H9 (cell line): ENCODE data around the gene ACSF3. TPM values are rescaled to one million over a fixed set of nuclear protein-coding genes. Genes with fewer than 3 reads are reported as not detected.

Source experiments
- DNase-seq: peaks from one replicate; pipeline ENCODE4 v3.0.0-alpha.2; 2017
- H2AFZ ChIP-seq: one replicate; pipeline ENCODE4 v1.6.1; 2013; ENCODE audit warnings: mild to moderate bottlenecking, low read length, control low read depth, moderate library complexity
- H2AK5ac ChIP-seq: 2 replicates; pipeline ENCODE4 v1.6.1; 2013; ENCODE audit warnings: low read length, control low read depth, mixed read lengths; ENCODE audit not compliant: insufficient read length
- H2BK120ac ChIP-seq: one replicate; pipeline ENCODE4 v1.6.1; 2013; ENCODE audit warnings: low read depth, mild to moderate bottlenecking, low read length, control low read depth, inconsistent platforms; ENCODE audit not compliant: poor library complexity, severe bottlenecking
- H2BK12ac ChIP-seq: 2 replicates; pipeline ENCODE4 v1.6.1; 2013; ENCODE audit warnings: low read length, control low read depth, mixed read lengths, low read depth; ENCODE audit not compliant: insufficient read length
- H2BK15ac ChIP-seq: 2 replicates; pipeline ENCODE4 v1.6.1; 2013; ENCODE audit warnings: low read depth, low read length, control low read depth
- H2BK20ac ChIP-seq: one replicate; pipeline ENCODE4 v1.6.1; 2013; ENCODE audit warnings: low read depth, mild to moderate bottlenecking, low read length, control low read depth, inconsistent platforms; ENCODE audit not compliant: poor library complexity, severe bottlenecking
- H2BK5ac ChIP-seq: 2 replicates; pipeline ENCODE4 v1.6.1; 2013; ENCODE audit warnings: low read length, control low read depth, mixed read lengths; ENCODE audit not compliant: insufficient read length
- H3K14ac ChIP-seq: 2 replicates; pipeline ENCODE4 v1.6.1; 2013; ENCODE audit warnings: low read length, control low read depth; ENCODE audit not compliant: insufficient read depth
- H3K18ac ChIP-seq: 2 replicates; pipeline ENCODE4 v1.6.1; 2013; ENCODE audit warnings: low read depth, mild to moderate bottlenecking, mixed read lengths, low read length, control low read depth; ENCODE audit not compliant: insufficient read length
- H3K23ac ChIP-seq: 2 replicates; pipeline ENCODE4 v1.6.1; 2013; ENCODE audit warnings: low read length, control low read depth, mixed read lengths, low read depth; ENCODE audit not compliant: insufficient read length
- H3K23me2 ChIP-seq: 2 replicates; pipeline ENCODE4 v1.6.1; 2013; ENCODE audit warnings: low read depth, mild to moderate bottlenecking, mixed read lengths, low read length, control low read depth; ENCODE audit not compliant: insufficient read length, poor library complexity, severe bottlenecking
- H3K27ac ChIP-seq: 2 replicates; pipeline ENCODE4 v1.5.1; 2013; ENCODE audit warnings: low read length, control low read depth, mixed read lengths, low read depth; ENCODE audit not compliant: insufficient read length
- H3K27me3 ChIP-seq: 2 replicates; pipeline ENCODE4 v1.6.1; 2013; ENCODE audit warnings: low read length, control low read depth, inconsistent platforms; ENCODE audit not compliant: insufficient read depth
- H3K4ac ChIP-seq: 2 replicates; pipeline ENCODE4 v1.6.1; 2013; ENCODE audit warnings: low read depth, mild to moderate bottlenecking, control low read depth, inconsistent platforms, low read length, moderate library complexity
- H3K4me1 ChIP-seq: 2 replicates; pipeline ENCODE4 v1.6.1; 2013; ENCODE audit warnings: low read length, control low read depth, inconsistent platforms; ENCODE audit not compliant: insufficient read depth
- H3K4me2 ChIP-seq: 2 replicates; pipeline ENCODE4 v1.6.1; 2013; ENCODE audit warnings: low read length, control low read depth, mixed read lengths; ENCODE audit not compliant: insufficient read length, insufficient read depth
- H3K56ac ChIP-seq: 2 replicates; pipeline ENCODE4 v1.6.1; 2013; ENCODE audit warnings: low read depth, mild to moderate bottlenecking, mixed read lengths, low read length, control low read depth; ENCODE audit not compliant: insufficient read length
- H3K79me1 ChIP-seq: 2 replicates; pipeline ENCODE4 v1.6.1; 2013; ENCODE audit warnings: low read depth, mild to moderate bottlenecking, moderate library complexity, low read length, control low read depth, inconsistent platforms; ENCODE audit not compliant: insufficient read depth, poor library complexity, severe bottlenecking
- H3K79me2 ChIP-seq: 2 replicates; pipeline ENCODE4 v1.6.1; 2013; ENCODE audit warnings: low read length, control low read depth, inconsistent platforms; ENCODE audit not compliant: insufficient read depth
- H3K9ac ChIP-seq: 2 replicates; pipeline ENCODE4 v1.6.1; 2013; ENCODE audit warnings: low read length, control low read depth, mixed read lengths; ENCODE audit not compliant: insufficient read length; ENCODE audit errors: extremely low read depth
- H3K9me3 ChIP-seq: one replicate; pipeline ENCODE4 v1.6.1; 2013; ENCODE audit warnings: low read depth, low read length, inconsistent platforms; ENCODE audit not compliant: control insufficient read depth
- H3T11ph ChIP-seq: one replicate; pipeline ENCODE4 v1.6.1; 2013; ENCODE audit warnings: mild to moderate bottlenecking, low read length, control low read depth, inconsistent platforms
- H4K20me1 ChIP-seq: one replicate; pipeline ENCODE4 v1.6.1; 2013; ENCODE audit not compliant: control insufficient read depth, insufficient read length, insufficient read depth
- H4K5ac ChIP-seq: 2 replicates; pipeline ENCODE4 v1.6.1; 2013; ENCODE audit warnings: low read depth, mild to moderate bottlenecking, mixed read lengths, low read length, control low read depth; ENCODE audit not compliant: insufficient read length
- H4K8ac ChIP-seq: replicated peaks from 2 replicates; pipeline ENCODE4 v1.6.1; 2013; ENCODE audit warnings: low read length, control low read depth, mixed read lengths, low read depth; ENCODE audit not compliant: insufficient read length
- H4K91ac ChIP-seq: 2 replicates; pipeline ENCODE4 v1.6.1; 2013; ENCODE audit warnings: low read depth, mild to moderate bottlenecking, moderate library complexity, mixed read lengths, low read length, control low read depth; ENCODE audit not compliant: insufficient read length
- H3K27ac Mint-ChIP-seq, 3 experiments: 2 replicates in 2 of 3; 3 replicates in 1 of 3; pipeline ENCODE4 v1.8.0; 2020 to 2021; ENCODE audit warnings: mixed read lengths in 3 of 3, mild to moderate bottlenecking in 1 of 3, moderate library complexity in 1 of 3
- H3K27me3 Mint-ChIP-seq: 2 replicates; pipeline ENCODE4 v1.8.0; 2021; ENCODE audit warnings: low read depth, mild to moderate bottlenecking, moderate library complexity, mixed read lengths
- H3K36me3 Mint-ChIP-seq, 3 experiments: 2 replicates in 2 of 3; 3 replicates in 1 of 3; pipeline ENCODE4 v1.8.0; 2020 to 2021; ENCODE audit warnings: low read depth in 3 of 3, mixed read lengths in 3 of 3; ENCODE audit not compliant: insufficient read depth in 1 of 3
- H3K4me1 Mint-ChIP-seq, 2 experiments: 2 replicates each; pipeline ENCODE4 v1.8.0; 2020; ENCODE audit warnings: mixed read lengths in 2 of 2
- H3K4me3 Mint-ChIP-seq, 2 experiments: 2 replicates in 1 of 2; 3 replicates in 1 of 2; pipeline ENCODE4 v1.8.0; 2020 to 2021; ENCODE audit warnings: mild to moderate bottlenecking in 2 of 2, mixed read lengths in 2 of 2, moderate library complexity in 1 of 2
- H3K9me3 Mint-ChIP-seq, 2 experiments: 2 replicates in 1 of 2; 3 replicates in 1 of 2; pipeline ENCODE4 v1.8.0; 2020; ENCODE audit warnings: mild to moderate bottlenecking in 2 of 2, mixed read lengths in 2 of 2, moderate library complexity in 1 of 2
- CTCF ChIP-seq: fragments of 200-600 bp; sonication (generic); conservative IDR thresholded peaks from 3 replicates; pipeline ENCODE4 v1.8.0; 2021; ENCODE audit warnings: antibody characterized with exemption, mild to moderate bottlenecking
- WGBS: extraction: QIAGEN DNeasy Blood & Tissue Kit; methylation state at CpG from one replicate; pipeline ENCODE4 v1.1.7; 2013; ENCODE audit warnings: missing lambda C conversion rate, low lambda C conversion rate, mixed read lengths; ENCODE audit not compliant: insufficient read length; ENCODE audit errors: extremely low coverage; 5-methylcytosine and 5-hydroxymethylcytosine counted together
- total RNA-seq: library from RNA; stranded (reverse); gene quantifications from 2 replicates; pipeline ENCODE4 v1.2.1, GENCODE V29; 2021

ACSF3 gene
- total RNA-seq, 1 experiment from 2014 or later = 31.3 TPM

- H3K79me1 ChIP-seq = no peaks in the 10 kb centered on the region
- H3K27ac Mint-ChIP-seq = no peak overlapping the region
- H3K18ac ChIP-seq = no peak overlapping the region
- H2BK15ac ChIP-seq = no peak overlapping the region
- H2BK120ac ChIP-seq = no peak overlapping the region
- H3K27ac ChIP-seq = no peak overlapping the region
- no peaks in the 10 kb centered on the region for H3K23me2 ChIP-seq
- H3K36me3 Mint-ChIP-seq = peaks cover 3 to 21% (median 16%) of the 10 kb centered on the region in 3 experiments
- no peak overlapping the region for H2BK20ac ChIP-seq
- no peaks in the 10 kb centered on the region for H3K79me2 ChIP-seq
- H3K9me3 Mint-ChIP-seq = no peaks in the 10 kb centered on the region
- no peak overlapping the region for H4K91ac ChIP-seq
- peaks cover 3 to 5% of the 10 kb centered on the region in 2 experiments; a peak in 3 of 4 replicates for H3K4me1 Mint-ChIP-seq
- H4K8ac ChIP-seq = no peak overlapping the region
- no peak for TF ChIP-seq CTCF
- no peak for DNase-seq
- H3K23ac ChIP-seq = no peak overlapping the region
- H3K9me3 ChIP-seq = no peaks in the 10 kb centered on the region
- WGBS = no CpG with 5 or more reads among the region's 30 CpGs
- H3K4me1 ChIP-seq = no peaks in the 10 kb centered on the region
- H3K27me3 ChIP-seq = no peaks in the 10 kb centered on the region
- no peak overlapping the region for H3K4me3 Mint-ChIP-seq
- H4K20me1 ChIP-seq = no peaks in the 10 kb centered on the region
- no peak overlapping the region for H3K4ac ChIP-seq
- H2AK5ac ChIP-seq = no peak overlapping the region
- H3K14ac ChIP-seq = no peak overlapping the region
- no peak overlapping the region for H3T11ph ChIP-seq
- no peak overlapping the region for H2BK5ac ChIP-seq
- no peak overlapping the region for H2BK12ac ChIP-seq
- H3K56ac ChIP-seq = no peak overlapping the region
- H3K4me2 ChIP-seq = no peak overlapping the region
- no peak overlapping the region for H2AFZ ChIP-seq
- no peak overlapping the region for H3K9ac ChIP-seq
- no peaks in the 10 kb centered on the region; the same call in 1 of the 2 replicates for H3K27me3 Mint-ChIP-seq
- H4K5ac ChIP-seq = no peak overlapping the region
These were observed 45.3 kb downstream of the ACSF3 start for GRCh38 chr16:89138843-89139520.
